GM19238 (cell line): Measurements from ENCODE around the gene PCDHGC3.
"Not testable (repeated sequence)": the region's sequence is repeated elsewhere in the genome, so short reads cannot be mapped to it uniquely, and the experiment has no call there.

ENCODE experiments used
- DNase-seq: peaks from one replicate; pipeline ENCODE4 v3.0.0; 2011; ENCODE audit warnings: low spot score; ENCODE audit not compliant: insufficient read length

PCDHGC3 gene

GRCh38 chr5:141475625-141476131 is at the start of gene PCDHGC3:
TSS of gene PCDHGC3 (plus strand) at chr5:141475966. CDS start at chr5:141476117, 151 bp downstream.
- peak; percentile 61 for DNase-seq

GRCh38 chr5:141427783-141428426 is 47.9 kb upstream of the PCDHGC3 start:
- DNase-seq = no peak

GRCh38 chr5:141430332-141431113 is 45.2 kb upstream of the PCDHGC3 start, which contains the start of gene PCDHGA12:
TSS of gene PCDHGA12 (plus strand) at chr5:141430507. CDS start at chr5:141430760, 253 bp downstream.
- DNase-seq = no peak

GRCh38 chr5:141431286-141431685 is 44.5 kb upstream of the PCDHGC3 start:
- no peak for DNase-seq

GRCh38 chr5:141432308-141432707 is 43.5 kb upstream of the PCDHGC3 start:
- DNase-seq = not testable (repeated sequence)

DNA sequence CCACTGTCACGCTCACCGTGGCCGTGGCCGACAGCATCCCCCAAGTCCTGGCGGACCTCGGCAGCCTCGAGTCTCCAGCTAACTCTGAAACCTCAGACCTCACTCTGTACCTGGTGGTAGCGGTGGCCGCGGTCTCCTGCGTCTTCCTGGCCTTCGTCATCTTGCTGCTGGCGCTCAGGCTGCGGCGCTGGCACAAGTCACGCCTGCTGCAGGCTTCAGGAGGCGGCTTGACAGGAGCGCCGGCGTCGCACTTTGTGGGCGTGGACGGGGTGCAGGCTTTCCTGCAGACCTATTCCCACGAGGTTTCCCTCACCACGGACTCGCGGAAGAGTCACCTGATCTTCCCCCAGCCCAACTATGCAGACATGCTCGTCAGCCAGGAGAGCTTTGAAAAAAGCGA is 43.0 kb upstream of the PCDHGC3 start:
- not testable (repeated sequence) for DNase-seq

DNA sequence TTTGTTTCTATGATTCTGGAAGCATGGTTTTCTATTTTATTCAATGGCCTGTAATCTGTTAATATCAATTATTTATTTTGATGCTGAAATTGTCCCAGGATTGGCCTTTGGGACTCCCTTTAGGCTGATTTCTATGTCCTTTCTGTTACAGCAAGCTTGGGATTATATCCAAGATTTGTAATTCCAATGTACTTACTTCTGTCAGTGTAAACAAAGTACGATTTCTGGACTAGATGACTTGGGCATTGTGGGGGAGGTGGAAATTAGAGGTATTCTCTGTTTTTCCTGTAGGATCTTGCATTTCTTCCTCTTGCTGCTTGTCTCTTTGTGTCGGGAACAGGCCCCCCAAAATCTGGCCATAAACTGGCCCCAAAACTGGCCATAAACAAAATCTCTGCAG is 41.8 kb upstream of the PCDHGC3 start:
- DNase-seq = no peak

- DNase-seq = no peak
These were observed 38.5 kb upstream of the PCDHGC3 start for GRCh38 chr5:141437221-141437620.

GRCh38 chr5:141439411-141440141 is 36.2 kb upstream of the PCDHGC3 start:
- no peak for DNase-seq

- DNase-seq = no peak
These were observed 35.4 kb upstream of the PCDHGC3 start for GRCh38 chr5:141440341-141440740.

DNA sequence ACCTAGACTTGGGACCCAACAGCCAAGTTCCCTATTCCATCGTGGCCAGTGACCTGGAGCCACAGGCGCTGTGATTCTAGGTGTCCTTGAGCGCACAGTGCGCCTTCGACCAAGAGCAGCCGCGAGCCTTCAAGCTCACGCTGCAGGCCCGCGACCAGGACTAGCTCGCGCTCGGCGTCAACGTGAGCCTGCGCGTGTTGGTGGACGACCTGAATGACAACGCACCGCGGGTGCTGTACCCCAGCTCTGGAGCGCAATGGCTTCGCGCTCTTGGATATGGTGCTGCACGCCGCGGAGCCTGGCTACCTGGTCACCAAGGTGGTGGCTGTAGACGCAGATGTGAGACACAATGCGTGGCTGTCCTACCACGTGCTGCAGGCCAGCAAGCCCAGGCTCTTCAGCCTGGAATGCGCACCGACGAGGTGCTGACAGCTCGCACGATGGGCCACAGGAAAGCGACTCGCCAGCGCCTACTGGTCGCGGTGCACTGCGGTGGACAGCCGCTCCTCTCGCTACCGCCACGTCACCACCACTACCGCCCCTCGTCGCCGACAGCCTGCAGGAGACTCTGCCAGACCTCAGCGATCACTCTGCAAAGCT is 34.1 kb upstream of the PCDHGC3 start:
- DNase-seq = no peak

- no peak for DNase-seq
These were observed 10.4 kb upstream of the PCDHGC3 start for GRCh38 chr5:141465351-141465750.

DNA sequence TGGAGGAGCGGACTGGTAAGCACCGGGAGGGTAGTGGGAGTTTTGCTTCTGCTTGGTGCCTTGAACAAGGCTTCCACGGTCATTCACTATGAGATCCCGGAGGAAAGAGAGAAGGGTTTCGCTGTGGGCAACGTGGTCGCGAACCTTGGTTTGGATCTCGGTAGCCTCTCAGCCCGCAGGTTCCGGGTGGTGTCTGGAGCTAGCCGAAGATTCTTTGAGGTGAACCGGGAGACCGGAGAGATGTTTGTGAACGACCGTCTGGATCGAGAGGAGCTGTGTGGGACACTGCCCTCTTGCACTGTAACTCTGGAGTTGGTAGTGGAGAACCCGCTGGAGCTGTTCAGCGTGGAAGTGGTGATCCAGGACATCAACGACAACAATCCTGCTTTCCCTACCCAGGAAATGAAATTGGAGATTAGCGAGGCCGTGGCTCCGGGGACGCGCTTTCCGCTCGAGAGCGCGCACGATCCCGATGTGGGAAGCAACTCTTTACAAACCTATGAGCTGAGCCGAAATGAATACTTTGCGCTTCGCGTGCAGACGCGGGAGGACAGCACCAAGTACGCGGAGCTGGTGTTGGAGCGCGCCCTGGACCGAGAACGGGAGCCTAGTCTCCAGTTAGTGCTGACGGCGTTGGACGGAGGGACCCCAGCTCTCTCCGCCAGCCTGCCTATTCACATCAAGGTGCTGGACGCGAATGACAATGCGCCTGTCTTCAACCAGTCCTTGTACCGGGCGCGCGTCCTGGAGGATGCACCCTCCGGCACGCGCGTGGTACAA is 556 bp downstream of the PCDHGC3 start:
- DNase-seq = no peak

GRCh38 chr5:141477044-141477575 is 1.3 kb downstream of the PCDHGC3 start:
- no peak for DNase-seq

- DNase-seq = no peak
These were observed 2.0 kb downstream of the PCDHGC3 start for GRCh38 chr5:141477815-141478214.

GRCh38 chr5:141478321-141478945 is 2.7 kb downstream of the PCDHGC3 start:
- DNase-seq = no peak

DNA sequence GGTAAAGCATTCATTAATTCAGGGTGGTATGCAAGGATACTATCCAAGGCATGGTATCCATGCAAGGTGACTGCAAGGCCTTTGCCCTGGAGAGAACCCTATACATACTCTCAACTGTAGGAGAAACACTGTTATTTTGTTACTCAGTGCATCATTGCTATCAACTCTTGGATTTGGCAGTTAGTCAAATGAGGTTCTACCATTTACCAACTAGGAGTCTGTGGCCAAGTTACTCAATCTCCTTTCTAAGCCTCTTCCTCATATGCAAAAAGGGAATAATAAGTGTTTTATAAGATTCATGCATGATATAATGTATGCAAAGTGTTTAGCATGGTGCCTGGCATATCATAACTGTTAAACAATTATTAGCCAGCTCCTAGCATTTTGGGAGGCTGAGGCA is 4.0 kb downstream of the PCDHGC3 start:
- no peak for DNase-seq

GRCh38 chr5:141483902-141484301 is 8.1 kb downstream of the PCDHGC3 start:
- no peak for DNase-seq

GRCh38 chr5:141484310-141484640 is 8.5 kb downstream of the PCDHGC3 start:
- no peak for DNase-seq
